ENCODE results near the gene COMTD1.

DNA sequence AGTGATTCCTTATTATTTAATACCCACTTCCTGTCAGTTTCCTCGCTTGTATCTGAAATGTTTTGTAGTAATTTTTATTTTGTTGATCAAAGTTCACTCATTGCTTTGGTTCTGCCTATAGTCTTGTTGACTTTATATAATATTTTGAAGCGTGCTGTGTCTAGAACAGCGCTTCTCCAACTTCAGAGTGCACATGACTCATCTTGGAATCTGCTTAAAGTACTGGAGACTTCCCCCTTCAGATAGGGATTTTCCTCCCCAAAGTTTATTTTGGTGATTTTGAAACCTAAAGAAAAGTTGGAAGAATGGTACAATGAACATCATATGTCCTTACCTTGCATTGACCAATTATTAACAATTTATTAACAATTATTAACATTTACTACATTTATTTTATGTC lies 5.8 kb downstream of the COMTD1 start:
- TF ChIP-seq, protein P1, sequence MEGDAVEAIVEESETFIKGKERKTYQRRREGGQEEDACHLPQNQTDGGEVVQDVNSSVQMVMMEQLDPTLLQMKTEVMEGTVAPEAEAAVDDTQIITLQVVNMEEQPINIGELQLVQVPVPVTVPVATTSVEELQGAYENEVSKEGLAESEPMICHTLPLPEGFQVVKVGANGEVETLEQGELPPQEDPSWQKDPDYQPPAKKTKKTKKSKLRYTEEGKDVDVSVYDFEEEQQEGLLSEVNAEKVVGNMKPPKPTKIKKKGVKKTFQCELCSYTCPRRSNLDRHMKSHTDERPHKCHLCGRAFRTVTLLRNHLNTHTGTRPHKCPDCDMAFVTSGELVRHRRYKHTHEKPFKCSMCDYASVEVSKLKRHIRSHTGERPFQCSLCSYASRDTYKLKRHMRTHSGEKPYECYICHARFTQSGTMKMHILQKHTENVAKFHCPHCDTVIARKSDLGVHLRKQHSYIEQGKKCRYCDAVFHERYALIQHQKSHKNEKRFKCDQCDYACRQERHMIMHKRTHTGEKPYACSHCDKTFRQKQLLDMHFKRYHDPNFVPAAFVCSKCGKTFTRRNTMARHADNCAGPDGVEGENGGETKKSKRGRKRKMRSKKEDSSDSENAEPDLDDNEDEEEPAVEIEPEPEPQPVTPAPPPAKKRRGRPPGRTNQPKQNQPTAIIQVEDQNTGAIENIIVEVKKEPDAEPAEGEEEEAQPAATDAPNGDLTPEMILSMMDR (IDR thresholded peaks at IDR 0.05), result no peak
- TF ChIP-seq POLR2A (IDR thresholded peaks at IDR 0.05), result no peak

Data from lower leg skin (tissue), 3 donors.